Neural cell (in vitro differentiated cells): ENCODE data around the gene RSPH9. TPM values are rescaled to one million over a fixed set of nuclear protein-coding genes. Genes with fewer than 3 reads are reported as not detected.

ENCODE experiments used
- H2AFZ ChIP-seq: fragments of 200-600, 300-800 bp; sonication (generic), shearing (Covaris generic); 2 replicates; pipeline ENCODE4 v1.6.0; 2014; ENCODE audit warnings: low read depth, mild to moderate bottlenecking, antibody characterized with exemption, low read length, moderate library complexity
- H3F3A ChIP-seq: fragments of 200-600 bp; shearing (Covaris generic); 2 replicates; pipeline ENCODE4 v1.6.1; 2016; ENCODE audit warnings: mild to moderate bottlenecking, moderate library complexity, mixed read lengths, antibody characterized with exemption, low read length; ENCODE audit not compliant: insufficient read depth, poor library complexity, severe bottlenecking
- H3K27ac ChIP-seq: fragments of 200-600, 300-800 bp; sonication (generic), shearing (Covaris generic); 2 replicates; pipeline ENCODE4 v1.5.1; 2014; ENCODE audit warnings: mild to moderate bottlenecking, low read length, moderate library complexity
- H3K27me3 ChIP-seq: fragments of 300-800, 200-600 bp; sonication (generic), shearing (Covaris generic); 2 replicates; pipeline ENCODE4 v1.6.0; 2014; ENCODE audit warnings: mild to moderate bottlenecking, low read depth, low read length, moderate library complexity; ENCODE audit not compliant: insufficient read depth
- H3K36me3 ChIP-seq: fragments of 300-800, 200-600 bp; sonication (generic), shearing (Covaris generic); 2 replicates; pipeline ENCODE4 v1.5.1; 2014; ENCODE audit warnings: mild to moderate bottlenecking, antibody characterized with exemption, low read length, moderate library complexity; ENCODE audit not compliant: insufficient read depth
- H3K4me2 ChIP-seq: fragments of 300-800, 200-600 bp; sonication (generic), shearing (Covaris generic); 2 replicates; pipeline ENCODE4 v1.6.0; 2014; ENCODE audit warnings: mild to moderate bottlenecking, low read length
- H3K4me3 ChIP-seq: fragments of 300-800, 200-600 bp; sonication (generic), shearing (Covaris generic); 2 replicates; pipeline ENCODE4 v1.5.1; 2014; ENCODE audit warnings: mild to moderate bottlenecking, low read length, moderate library complexity
- H3K79me2 ChIP-seq: fragments of 200-600 bp; shearing (Covaris generic); replicated peaks from 2 replicates; pipeline ENCODE4 v1.6.0; 2014; ENCODE audit warnings: mild to moderate bottlenecking, low read length, moderate library complexity; ENCODE audit not compliant: insufficient read depth
- H3K9ac ChIP-seq: fragments of 300-800, 200-600 bp; sonication (generic), shearing (Covaris generic); 2 replicates; pipeline ENCODE4 v1.6.1; 2016; ENCODE audit warnings: mild to moderate bottlenecking, low read length, mixed read lengths
- H3K9me2 ChIP-seq: fragments of 200-600 bp; shearing (Covaris generic); 2 replicates; pipeline ENCODE4 v1.6.1; 2016; ENCODE audit warnings: mild to moderate bottlenecking, low read length, mixed read lengths; ENCODE audit not compliant: insufficient read depth
- H3K9me3 ChIP-seq: fragments of 200-600, 300-800 bp; sonication (generic), shearing (Covaris generic); 2 replicates; pipeline ENCODE4 v1.6.1; 2016; ENCODE audit warnings: mild to moderate bottlenecking, mixed run types, low read length, moderate library complexity, mixed read lengths
- H4K20me1 ChIP-seq: fragments of 200-600 bp; shearing (Covaris generic); 2 replicates; pipeline ENCODE4 v1.6.1; 2016; ENCODE audit warnings: mild to moderate bottlenecking, mixed run types; ENCODE audit not compliant: insufficient read depth
- EP300 ChIP-seq: fragments of 450-650 bp; conservative IDR thresholded peaks from 2 replicates; pipeline ENCODE4 v1.6.1; 2014; ENCODE audit warnings: antibody characterized with exemption, mild to moderate bottlenecking, moderate library complexity; ENCODE audit not compliant: poor library complexity, severe bottlenecking
- EZH2 ChIP-seq: fragments of 200-600, 300-800 bp; shearing (Covaris generic), sonication (generic); IDR thresholded peaks from 2 replicates; pipeline ENCODE4 v1.6.1; 2014; ENCODE audit warnings: antibody characterized with exemption, low read length, borderline replicate concordance, mild to moderate bottlenecking; ENCODE audit not compliant: insufficient read depth, poor library complexity, severe bottlenecking
- MXI1 ChIP-seq: fragments of 450-650 bp; conservative IDR thresholded peaks from 2 replicates; pipeline ENCODE4 v1.6.1; 2014; ENCODE audit warnings: antibody characterized with exemption, mild to moderate bottlenecking; ENCODE audit not compliant: poor library complexity, severe bottlenecking
- POLR2AphosphoS5 ChIP-seq: IDR thresholded peaks from 2 replicates; pipeline ENCODE4 v1.6.1; 2012
- RAD21 ChIP-seq: fragments of 450-650 bp; conservative IDR thresholded peaks from 2 replicates; pipeline ENCODE4 v1.6.1; 2014; ENCODE audit warnings: antibody characterized with exemption, mild to moderate bottlenecking, moderate library complexity
- SMC3 ChIP-seq: fragments of 450-650 bp; conservative IDR thresholded peaks from 2 replicates; pipeline ENCODE4 v1.6.1; 2014; ENCODE audit warnings: antibody characterized with exemption, mild to moderate bottlenecking, moderate library complexity; ENCODE audit not compliant: poor library complexity
- TAF1 ChIP-seq: IDR thresholded peaks from 2 replicates; pipeline ENCODE4 v1.6.1; 2012; ENCODE audit warnings: low read depth
- polyA plus RNA-seq: library from polyadenylated mRNA; depleted of rRNA; stranded (reverse); fragments of >200 nt; gene quantifications from 2 replicates; pipeline ENCODE4 v1.2.3, GENCODE V29; 2014
- TF ChIP-seq, protein P1 (sequence below): fragments of 450-650 bp; IDR thresholded peaks from 2 replicates; pipeline ENCODE4 v1.5.1; 2014; ENCODE audit warnings: antibody characterized with exemption, mild to moderate bottlenecking, moderate library complexity; ENCODE audit not compliant: poor library complexity, severe bottlenecking
- TF ChIP-seq, protein P2 (sequence below): IDR thresholded peaks from 2 replicates; pipeline ENCODE4 v1.6.1; 2012; ENCODE audit warnings: borderline replicate concordance

Gene RSPH9
- polyA plus RNA-seq, 1 donor from 2014 or later = 0.88 TPM

DNA sequence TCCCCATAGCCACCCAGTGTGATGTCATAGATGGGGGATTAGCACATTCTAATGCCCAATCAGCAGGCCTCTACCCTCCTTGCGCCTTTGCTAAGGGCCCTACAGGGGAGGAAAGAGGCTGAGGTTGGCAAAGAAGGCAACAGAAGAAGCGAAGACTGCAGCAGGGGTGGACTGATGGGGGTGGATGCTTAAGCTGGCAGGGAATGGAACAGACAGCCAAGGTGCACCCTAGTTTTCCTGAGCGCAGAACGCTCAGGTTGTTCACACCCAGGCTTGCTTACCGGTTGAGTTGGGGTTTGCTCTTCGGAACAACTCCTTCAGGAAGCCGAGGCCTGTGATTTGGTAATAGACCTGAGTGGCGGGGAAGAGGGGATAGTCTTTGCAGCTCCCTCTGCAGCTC, 30.1 kb downstream of the RSPH9 start:
- no peak overlapping the region for H3K4me2 ChIP-seq
- TF ChIP-seq, protein P1, sequence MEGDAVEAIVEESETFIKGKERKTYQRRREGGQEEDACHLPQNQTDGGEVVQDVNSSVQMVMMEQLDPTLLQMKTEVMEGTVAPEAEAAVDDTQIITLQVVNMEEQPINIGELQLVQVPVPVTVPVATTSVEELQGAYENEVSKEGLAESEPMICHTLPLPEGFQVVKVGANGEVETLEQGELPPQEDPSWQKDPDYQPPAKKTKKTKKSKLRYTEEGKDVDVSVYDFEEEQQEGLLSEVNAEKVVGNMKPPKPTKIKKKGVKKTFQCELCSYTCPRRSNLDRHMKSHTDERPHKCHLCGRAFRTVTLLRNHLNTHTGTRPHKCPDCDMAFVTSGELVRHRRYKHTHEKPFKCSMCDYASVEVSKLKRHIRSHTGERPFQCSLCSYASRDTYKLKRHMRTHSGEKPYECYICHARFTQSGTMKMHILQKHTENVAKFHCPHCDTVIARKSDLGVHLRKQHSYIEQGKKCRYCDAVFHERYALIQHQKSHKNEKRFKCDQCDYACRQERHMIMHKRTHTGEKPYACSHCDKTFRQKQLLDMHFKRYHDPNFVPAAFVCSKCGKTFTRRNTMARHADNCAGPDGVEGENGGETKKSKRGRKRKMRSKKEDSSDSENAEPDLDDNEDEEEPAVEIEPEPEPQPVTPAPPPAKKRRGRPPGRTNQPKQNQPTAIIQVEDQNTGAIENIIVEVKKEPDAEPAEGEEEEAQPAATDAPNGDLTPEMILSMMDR = no peak
- TF ChIP-seq POLR2AphosphoS5 = no peak
- no peak for TF ChIP-seq EZH2
- TF ChIP-seq EP300 = no peak
- TF ChIP-seq, protein P2, sequence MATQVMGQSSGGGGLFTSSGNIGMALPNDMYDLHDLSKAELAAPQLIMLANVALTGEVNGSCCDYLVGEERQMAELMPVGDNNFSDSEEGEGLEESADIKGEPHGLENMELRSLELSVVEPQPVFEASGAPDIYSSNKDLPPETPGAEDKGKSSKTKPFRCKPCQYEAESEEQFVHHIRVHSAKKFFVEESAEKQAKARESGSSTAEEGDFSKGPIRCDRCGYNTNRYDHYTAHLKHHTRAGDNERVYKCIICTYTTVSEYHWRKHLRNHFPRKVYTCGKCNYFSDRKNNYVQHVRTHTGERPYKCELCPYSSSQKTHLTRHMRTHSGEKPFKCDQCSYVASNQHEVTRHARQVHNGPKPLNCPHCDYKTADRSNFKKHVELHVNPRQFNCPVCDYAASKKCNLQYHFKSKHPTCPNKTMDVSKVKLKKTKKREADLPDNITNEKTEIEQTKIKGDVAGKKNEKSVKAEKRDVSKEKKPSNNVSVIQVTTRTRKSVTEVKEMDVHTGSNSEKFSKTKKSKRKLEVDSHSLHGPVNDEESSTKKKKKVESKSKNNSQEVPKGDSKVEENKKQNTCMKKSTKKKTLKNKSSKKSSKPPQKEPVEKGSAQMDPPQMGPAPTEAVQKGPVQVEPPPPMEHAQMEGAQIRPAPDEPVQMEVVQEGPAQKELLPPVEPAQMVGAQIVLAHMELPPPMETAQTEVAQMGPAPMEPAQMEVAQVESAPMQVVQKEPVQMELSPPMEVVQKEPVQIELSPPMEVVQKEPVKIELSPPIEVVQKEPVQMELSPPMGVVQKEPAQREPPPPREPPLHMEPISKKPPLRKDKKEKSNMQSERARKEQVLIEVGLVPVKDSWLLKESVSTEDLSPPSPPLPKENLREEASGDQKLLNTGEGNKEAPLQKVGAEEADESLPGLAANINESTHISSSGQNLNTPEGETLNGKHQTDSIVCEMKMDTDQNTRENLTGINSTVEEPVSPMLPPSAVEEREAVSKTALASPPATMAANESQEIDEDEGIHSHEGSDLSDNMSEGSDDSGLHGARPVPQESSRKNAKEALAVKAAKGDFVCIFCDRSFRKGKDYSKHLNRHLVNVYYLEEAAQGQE = no peak
- no peak for TF ChIP-seq SMC3
- no peak for TF ChIP-seq MXI1
- TF ChIP-seq TAF1 = no peak

DNA sequence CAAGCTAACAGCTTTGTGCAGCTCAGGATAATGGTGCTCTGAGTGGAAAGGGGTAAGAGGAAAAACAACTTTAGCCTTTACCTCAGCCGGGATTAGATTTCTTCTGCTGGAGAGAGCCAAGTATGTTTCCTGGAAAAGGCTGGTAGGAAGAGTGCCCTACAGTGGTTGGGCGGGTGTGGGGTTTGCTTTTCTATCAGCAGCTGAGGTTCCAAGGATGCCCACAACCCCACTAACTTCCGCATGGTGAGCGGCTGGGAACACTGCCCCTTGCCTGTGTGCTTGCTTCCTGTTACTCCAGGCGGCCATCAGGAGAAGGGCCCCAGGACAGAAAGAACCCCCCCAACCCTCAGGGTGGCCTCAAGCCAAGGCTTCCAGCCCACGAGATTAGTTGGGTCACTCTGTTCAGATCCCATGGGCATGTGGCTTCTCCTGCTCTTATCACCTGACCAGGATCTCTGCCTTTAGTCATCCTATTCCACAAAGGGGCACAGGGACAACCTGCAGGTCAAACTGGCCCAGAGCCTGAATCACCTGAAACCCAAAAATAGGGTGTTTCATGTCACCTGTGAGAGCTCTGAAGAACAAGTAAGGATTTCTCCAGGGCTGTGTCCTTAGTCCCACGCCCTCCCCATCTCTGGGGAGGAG, 32.2 kb downstream of the RSPH9 start:
- Histone ChIP-seq H4K20me1 (no peaks in the 10 kb centered on the region), H3K9me3 (no peaks in the 10 kb centered on the region), H3K36me3 (no peaks in the 10 kb centered on the region), H3K27ac (no peak overlapping the region), H2AFZ (no peak overlapping the region), H3K9me2 (no peaks in the 10 kb centered on the region), H3K9ac (no peak overlapping the region), H3F3A (no peaks in the 10 kb centered on the region), H3K4me2 (no peak overlapping the region), H3K27me3 (no peaks in the 10 kb centered on the region), H3K79me2 (no peaks in the 10 kb centered on the region), H3K4me3 (no peak overlapping the region)
- TF ChIP-seq TAF1 (no peak), EZH2 (no peak), RAD21 (no peak), SMC3 (no peak), EP300 (no peak)
- TF ChIP-seq, protein P1 = no peak
- TF ChIP-seq, protein P2 = no peak

More for the DNA sequence above, 30.1 kb downstream of the RSPH9 start:
- Histone ChIP-seq H3K9ac (no peak overlapping the region), H3F3A (no peaks in the 10 kb centered on the region), H3K27me3 (no peaks in the 10 kb centered on the region), H4K20me1 (no peaks in the 10 kb centered on the region), H3K9me3 (no peaks in the 10 kb centered on the region), H3K4me3 (no peak overlapping the region), H3K79me2 (no peaks in the 10 kb centered on the region), H3K36me3 (no peaks in the 10 kb centered on the region), H3K9me2 (no peaks in the 10 kb centered on the region), H3K27ac (no peak overlapping the region), H2AFZ (no peak overlapping the region)
